ENCODE results near the gene IGSF21.

DNA sequence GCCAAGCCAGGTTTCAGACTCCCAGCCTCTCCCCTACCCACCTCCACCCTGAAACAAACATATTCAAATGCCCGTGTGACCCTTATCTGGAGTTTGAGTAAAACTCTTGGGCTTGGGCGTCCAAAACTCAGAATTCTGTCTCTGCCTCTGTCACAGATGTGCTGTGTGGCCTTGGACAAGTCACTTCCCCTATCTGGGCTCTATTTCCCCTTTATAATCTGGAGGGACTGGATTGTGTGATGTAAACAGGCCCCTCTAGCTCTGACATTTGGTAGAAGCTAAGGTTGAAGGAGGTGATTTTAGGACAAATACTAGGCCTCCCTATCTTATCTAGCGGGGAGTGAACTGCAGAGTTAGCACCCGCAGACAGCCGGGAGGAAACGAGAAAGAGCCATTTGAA is 67.5 kb downstream of the IGSF21 start:
- TF ChIP-seq, protein P1, sequence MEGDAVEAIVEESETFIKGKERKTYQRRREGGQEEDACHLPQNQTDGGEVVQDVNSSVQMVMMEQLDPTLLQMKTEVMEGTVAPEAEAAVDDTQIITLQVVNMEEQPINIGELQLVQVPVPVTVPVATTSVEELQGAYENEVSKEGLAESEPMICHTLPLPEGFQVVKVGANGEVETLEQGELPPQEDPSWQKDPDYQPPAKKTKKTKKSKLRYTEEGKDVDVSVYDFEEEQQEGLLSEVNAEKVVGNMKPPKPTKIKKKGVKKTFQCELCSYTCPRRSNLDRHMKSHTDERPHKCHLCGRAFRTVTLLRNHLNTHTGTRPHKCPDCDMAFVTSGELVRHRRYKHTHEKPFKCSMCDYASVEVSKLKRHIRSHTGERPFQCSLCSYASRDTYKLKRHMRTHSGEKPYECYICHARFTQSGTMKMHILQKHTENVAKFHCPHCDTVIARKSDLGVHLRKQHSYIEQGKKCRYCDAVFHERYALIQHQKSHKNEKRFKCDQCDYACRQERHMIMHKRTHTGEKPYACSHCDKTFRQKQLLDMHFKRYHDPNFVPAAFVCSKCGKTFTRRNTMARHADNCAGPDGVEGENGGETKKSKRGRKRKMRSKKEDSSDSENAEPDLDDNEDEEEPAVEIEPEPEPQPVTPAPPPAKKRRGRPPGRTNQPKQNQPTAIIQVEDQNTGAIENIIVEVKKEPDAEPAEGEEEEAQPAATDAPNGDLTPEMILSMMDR (IDR thresholded peaks at IDR 0.05), result no peak
- no peak for TF ChIP-seq NR1H2 (CRISPR knock-in tag; IDR thresholded peaks at IDR 0.05)

Measured in WTC11 (cell line).